Ishikawa (cell line): ENCODE measurements around the gene ART4.

Experiments used
- CEBPB ChIP-seq: IDR thresholded peaks from 2 replicates; pipeline ENCODE4 v1.6.1; 2012
- CREB1 ChIP-seq: IDR thresholded peaks from 2 replicates; pipeline ENCODE4 v1.6.1; 2012; ENCODE audit warnings: low read depth
- EGR1 ChIP-seq: IDR thresholded peaks from 2 replicates; pipeline ENCODE4 v1.6.1; 2012
- EP300 ChIP-seq: IDR thresholded peaks from 2 replicates; pipeline ENCODE4 v1.6.1; 2012; ENCODE audit warnings: borderline replicate concordance
- FOXM1 ChIP-seq: IDR thresholded peaks from 2 replicates; pipeline ENCODE4 v1.6.1; 2012; ENCODE audit warnings: low read depth, borderline replicate concordance
- MAX ChIP-seq: IDR thresholded peaks from 2 replicates; pipeline ENCODE4 v1.6.1; 2012
- NFIC ChIP-seq: IDR thresholded peaks from 2 replicates; pipeline ENCODE4 v1.6.1; 2012
- RAD21 ChIP-seq: IDR thresholded peaks from 2 replicates; pipeline ENCODE4 v1.6.1; 2012; ENCODE audit warnings: low read depth
- REST ChIP-seq: IDR thresholded peaks from 2 replicates; pipeline ENCODE4 v1.6.1; 2012; ENCODE audit warnings: low read depth, mild to moderate bottlenecking
- TAF1 ChIP-seq: IDR thresholded peaks from 2 replicates; pipeline ENCODE4 v1.6.1; 2012; ENCODE audit warnings: low read depth, mild to moderate bottlenecking
- TCF12 ChIP-seq: IDR thresholded peaks from 2 replicates; pipeline ENCODE4 v1.6.1; 2012; ENCODE audit warnings: low read depth
- TEAD4 ChIP-seq: IDR thresholded peaks from 2 replicates; pipeline ENCODE4 v1.6.1; 2012
- USF1 ChIP-seq: IDR thresholded peaks from 2 replicates; pipeline ENCODE4 v1.6.1; 2012
- YY1 ChIP-seq: IDR thresholded peaks from 2 replicates; pipeline ENCODE4 v1.6.1; 2012; ENCODE audit warnings: low read depth
- ZBTB7A ChIP-seq: IDR thresholded peaks from 2 replicates; pipeline ENCODE4 v1.6.1; 2012; ENCODE audit warnings: low read depth

Gene ART4

GRCh38 chr12:14871886-14872285 lies 28.6 kb upstream of the ART4 start:
- TF ChIP-seq ZBTB7A (no peak), CREB1 (no peak)

DNA sequence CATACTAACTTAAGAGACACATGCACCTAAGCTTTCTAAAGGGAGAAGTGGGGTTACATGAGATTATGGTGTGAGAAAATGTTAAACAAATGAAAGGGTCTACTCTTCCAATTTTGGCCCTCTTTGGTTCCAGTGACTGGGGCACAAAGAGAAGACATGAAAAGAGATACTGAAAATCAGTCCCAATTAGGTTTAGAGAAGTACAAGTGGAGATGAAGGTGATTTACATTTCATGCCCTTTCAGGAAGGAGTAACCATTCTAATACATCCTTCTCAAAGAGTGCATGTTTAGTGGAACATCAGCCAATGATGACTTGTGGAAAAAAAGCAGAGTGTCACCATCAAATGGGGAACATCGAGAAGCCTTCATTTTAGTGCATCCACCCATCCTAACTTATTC lies 27.9 kb upstream of the ART4 start:
- TF ChIP-seq CEBPB = no peak
- no peak for TF ChIP-seq MAX
- TF ChIP-seq YY1 = no peak
- no peak for TF ChIP-seq TCF12
- TF ChIP-seq TEAD4 = no peak
- TF ChIP-seq CREB1 = no peak
- TF ChIP-seq RAD21 = no peak
- TF ChIP-seq REST = no peak
- TF ChIP-seq EP300 = no peak
- no peak for TF ChIP-seq TAF1

DNA sequence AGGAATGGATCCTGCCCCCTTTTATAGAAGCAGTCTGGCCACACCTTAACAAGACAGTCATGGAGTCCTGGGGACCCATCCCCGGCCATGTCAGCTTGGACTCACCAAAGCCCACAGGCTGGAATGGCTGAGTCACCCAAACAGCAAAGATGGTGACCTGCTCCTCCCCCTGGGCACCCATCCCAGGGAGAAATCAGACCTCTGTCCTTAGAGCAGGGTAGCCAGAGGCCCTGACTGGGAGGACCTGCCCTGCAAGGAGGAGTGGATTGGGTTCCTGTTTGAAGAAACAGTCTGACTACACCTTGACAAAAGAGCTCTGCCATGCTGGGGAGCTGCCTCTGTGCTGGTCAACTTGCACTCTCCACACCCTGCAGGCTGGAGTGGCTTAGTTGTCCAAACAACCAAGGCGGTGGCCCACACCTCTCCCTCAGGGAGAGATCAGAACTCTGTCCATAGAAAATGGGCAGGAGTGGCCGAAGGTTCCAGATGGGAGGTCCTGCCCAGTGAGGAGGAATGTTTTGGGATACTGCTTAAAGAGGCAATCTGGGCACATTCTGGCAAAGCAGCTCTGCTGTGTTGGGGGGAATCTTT lies 25.7 kb upstream of the ART4 start:
- no peak for TF ChIP-seq REST
- no peak for TF ChIP-seq TAF1
- no peak for TF ChIP-seq TCF12
- no peak for TF ChIP-seq EGR1
- no peak for TF ChIP-seq USF1
- no peak for TF ChIP-seq EP300
- no peak for TF ChIP-seq CEBPB
- TF ChIP-seq NFIC = no peak
- TF ChIP-seq MAX = no peak
- no peak for TF ChIP-seq RAD21
- no peak for TF ChIP-seq YY1
- no peak for TF ChIP-seq ZBTB7A
- no peak for TF ChIP-seq FOXM1
- TF ChIP-seq TEAD4 = no peak
- TF ChIP-seq CREB1 = no peak

DNA sequence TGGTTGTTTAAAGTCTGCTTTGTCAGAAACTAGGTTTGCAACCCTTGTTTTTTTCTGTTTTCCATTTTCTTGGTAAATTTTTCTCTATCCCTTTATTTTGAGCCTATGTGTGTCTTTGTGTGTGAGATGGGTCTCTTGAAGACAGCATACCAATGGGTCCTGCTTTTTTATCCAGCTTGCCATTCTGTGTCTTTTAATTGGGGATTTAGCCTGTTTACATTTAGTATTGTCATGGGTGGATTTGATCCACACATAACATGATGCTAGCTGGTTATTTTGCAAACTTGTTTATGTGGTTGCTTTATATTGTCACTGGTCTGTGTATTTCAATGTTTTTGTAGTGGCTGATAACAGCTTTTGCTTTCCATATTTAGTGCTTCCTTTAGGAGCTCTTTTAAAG lies 17.2 kb upstream of the ART4 start:
- TF ChIP-seq YY1 = no peak
- TF ChIP-seq TCF12 = no peak
- TF ChIP-seq EGR1 = no peak
- TF ChIP-seq TEAD4 = no peak
- TF ChIP-seq REST = no peak

- TF ChIP-seq TCF12 (no peak), CEBPB (no peak), CREB1 (no peak), YY1 (no peak), EGR1 (no peak), USF1 (no peak), MAX (no peak), EP300 (no peak), TAF1 (no peak), ZBTB7A (no peak), NFIC (no peak), FOXM1 (no peak), RAD21 (no peak), TEAD4 (no peak), REST (no peak)
Measured at GRCh38 chr12:14858513-14858912, 15.2 kb upstream of the ART4 start.
